Neural cell (in vitro differentiated cells): ENCODE results near the gene GSK3B. TPM values are rescaled to one million over a fixed set of nuclear protein-coding genes. Genes with fewer than 3 reads are reported as not detected.
A peak's percentile ranks its signal among the peaks of the same experiment; 100 is the strongest.

Source experiments
- H2AFZ ChIP-seq: fragments of 200-600, 300-800 bp; sonication (generic), shearing (Covaris generic); 2 replicates; pipeline ENCODE4 v1.6.0; 2014; ENCODE audit warnings: low read depth, mild to moderate bottlenecking, antibody characterized with exemption, low read length, moderate library complexity
- H3F3A ChIP-seq: fragments of 200-600 bp; shearing (Covaris generic); 2 replicates; pipeline ENCODE4 v1.6.1; 2016; ENCODE audit warnings: mild to moderate bottlenecking, moderate library complexity, mixed read lengths, antibody characterized with exemption, low read length; ENCODE audit not compliant: insufficient read depth, poor library complexity, severe bottlenecking
- H3K27ac ChIP-seq: fragments of 200-600, 300-800 bp; sonication (generic), shearing (Covaris generic); 2 replicates; pipeline ENCODE4 v1.5.1; 2014; ENCODE audit warnings: mild to moderate bottlenecking, low read length, moderate library complexity
- H3K27me3 ChIP-seq: fragments of 300-800, 200-600 bp; sonication (generic), shearing (Covaris generic); 2 replicates; pipeline ENCODE4 v1.6.0; 2014; ENCODE audit warnings: mild to moderate bottlenecking, low read depth, low read length, moderate library complexity; ENCODE audit not compliant: insufficient read depth
- H3K36me3 ChIP-seq: fragments of 300-800, 200-600 bp; sonication (generic), shearing (Covaris generic); 2 replicates; pipeline ENCODE4 v1.5.1; 2014; ENCODE audit warnings: mild to moderate bottlenecking, antibody characterized with exemption, low read length, moderate library complexity; ENCODE audit not compliant: insufficient read depth
- H3K4me2 ChIP-seq: fragments of 300-800, 200-600 bp; sonication (generic), shearing (Covaris generic); 2 replicates; pipeline ENCODE4 v1.6.0; 2014; ENCODE audit warnings: mild to moderate bottlenecking, low read length
- H3K4me3 ChIP-seq: fragments of 300-800, 200-600 bp; sonication (generic), shearing (Covaris generic); 2 replicates; pipeline ENCODE4 v1.5.1; 2014; ENCODE audit warnings: mild to moderate bottlenecking, low read length, moderate library complexity
- H3K79me2 ChIP-seq: fragments of 200-600 bp; shearing (Covaris generic); replicated peaks from 2 replicates; pipeline ENCODE4 v1.6.0; 2014; ENCODE audit warnings: mild to moderate bottlenecking, low read length, moderate library complexity; ENCODE audit not compliant: insufficient read depth
- H3K9ac ChIP-seq: fragments of 300-800, 200-600 bp; sonication (generic), shearing (Covaris generic); 2 replicates; pipeline ENCODE4 v1.6.1; 2016; ENCODE audit warnings: mild to moderate bottlenecking, low read length, mixed read lengths
- H3K9me2 ChIP-seq: fragments of 200-600 bp; shearing (Covaris generic); 2 replicates; pipeline ENCODE4 v1.6.1; 2016; ENCODE audit warnings: mild to moderate bottlenecking, low read length, mixed read lengths; ENCODE audit not compliant: insufficient read depth
- H3K9me3 ChIP-seq: fragments of 200-600, 300-800 bp; sonication (generic), shearing (Covaris generic); 2 replicates; pipeline ENCODE4 v1.6.1; 2016; ENCODE audit warnings: mild to moderate bottlenecking, mixed run types, low read length, moderate library complexity, mixed read lengths
- H4K20me1 ChIP-seq: fragments of 200-600 bp; shearing (Covaris generic); 2 replicates; pipeline ENCODE4 v1.6.1; 2016; ENCODE audit warnings: mild to moderate bottlenecking, mixed run types; ENCODE audit not compliant: insufficient read depth
- CTCF ChIP-seq: fragments of 450-650 bp; IDR thresholded peaks from 2 replicates; pipeline ENCODE4 v1.5.1; 2014; ENCODE audit warnings: antibody characterized with exemption, mild to moderate bottlenecking, moderate library complexity; ENCODE audit not compliant: poor library complexity, severe bottlenecking
- EP300 ChIP-seq: fragments of 450-650 bp; conservative IDR thresholded peaks from 2 replicates; pipeline ENCODE4 v1.6.1; 2014; ENCODE audit warnings: antibody characterized with exemption, mild to moderate bottlenecking, moderate library complexity; ENCODE audit not compliant: poor library complexity, severe bottlenecking
- EZH2 ChIP-seq: fragments of 200-600, 300-800 bp; shearing (Covaris generic), sonication (generic); IDR thresholded peaks from 2 replicates; pipeline ENCODE4 v1.6.1; 2014; ENCODE audit warnings: antibody characterized with exemption, low read length, borderline replicate concordance, mild to moderate bottlenecking; ENCODE audit not compliant: insufficient read depth, poor library complexity, severe bottlenecking
- MXI1 ChIP-seq: fragments of 450-650 bp; conservative IDR thresholded peaks from 2 replicates; pipeline ENCODE4 v1.6.1; 2014; ENCODE audit warnings: antibody characterized with exemption, mild to moderate bottlenecking; ENCODE audit not compliant: poor library complexity, severe bottlenecking
- POLR2AphosphoS5 ChIP-seq: IDR thresholded peaks from 2 replicates; pipeline ENCODE4 v1.6.1; 2012
- RAD21 ChIP-seq: fragments of 450-650 bp; conservative IDR thresholded peaks from 2 replicates; pipeline ENCODE4 v1.6.1; 2014; ENCODE audit warnings: antibody characterized with exemption, mild to moderate bottlenecking, moderate library complexity
- SMC3 ChIP-seq: fragments of 450-650 bp; conservative IDR thresholded peaks from 2 replicates; pipeline ENCODE4 v1.6.1; 2014; ENCODE audit warnings: antibody characterized with exemption, mild to moderate bottlenecking, moderate library complexity; ENCODE audit not compliant: poor library complexity
- TAF1 ChIP-seq: IDR thresholded peaks from 2 replicates; pipeline ENCODE4 v1.6.1; 2012; ENCODE audit warnings: low read depth
- polyA plus RNA-seq: library from polyadenylated mRNA; depleted of rRNA; stranded (reverse); fragments of >200 nt; gene quantifications from 2 replicates; pipeline ENCODE4 v1.2.3, GENCODE V29; 2014
- TF ChIP-seq, protein P1 (sequence below): IDR thresholded peaks from 2 replicates; pipeline ENCODE4 v1.6.1; 2012; ENCODE audit warnings: borderline replicate concordance

GSK3B gene
- polyA plus RNA-seq, 1 donor from 2014 or later = 48.5 TPM

DNA sequence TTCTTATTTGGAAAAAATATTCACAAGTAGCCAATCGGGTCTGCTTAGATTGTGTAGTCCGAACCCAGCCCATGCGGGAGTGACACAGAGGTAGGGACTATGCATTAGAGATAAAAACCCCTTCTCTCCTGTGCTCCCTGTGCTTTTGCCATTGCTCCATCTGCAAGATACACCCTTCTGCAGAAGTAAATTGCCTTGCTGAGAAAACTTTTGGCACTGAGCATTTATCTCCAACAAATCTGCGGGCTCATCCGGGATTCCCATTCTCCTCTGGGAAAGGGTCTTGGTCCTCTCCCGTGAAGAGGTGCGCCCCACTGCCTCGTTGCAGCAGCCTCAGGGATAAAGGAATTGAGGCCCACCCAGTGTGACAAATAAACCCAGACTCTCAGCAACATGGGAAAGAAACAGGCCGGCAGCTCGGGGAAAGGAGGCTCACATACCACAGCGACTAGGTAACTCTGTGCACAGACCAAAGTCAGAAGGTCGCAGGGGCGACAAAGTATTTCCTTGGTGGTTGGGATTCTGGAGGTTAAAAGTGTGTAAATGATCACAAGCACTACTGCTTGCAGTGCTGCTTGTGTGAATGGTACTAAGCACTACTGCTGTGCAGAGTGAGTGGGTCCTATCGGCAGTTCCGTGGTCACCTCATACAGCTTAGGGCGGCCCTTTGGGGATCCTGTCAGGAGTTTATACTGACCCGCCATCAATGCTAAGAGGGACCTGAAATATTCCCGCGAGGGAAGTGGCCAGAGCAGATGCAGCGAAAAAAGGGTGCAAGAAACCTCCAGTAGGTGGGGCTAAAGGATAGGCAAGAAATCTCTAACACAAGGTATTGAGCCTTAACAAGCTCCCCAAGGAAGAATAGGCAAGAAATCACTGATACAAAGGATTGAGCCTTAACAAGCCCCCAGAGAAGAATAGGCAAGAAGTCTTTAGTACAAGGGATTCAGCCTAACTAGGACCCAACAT lies 54.3 kb downstream of the GSK3B start:
- Histone ChIP-seq H3K9me3 (no peaks in the 10 kb centered on the region), H2AFZ (no peak overlapping the region), H3K27me3 (no peaks in the 10 kb centered on the region), H3K4me3 (peak overlapping the region; percentile 13), H4K20me1 (peaks cover 8% of the 10 kb centered on the region), H3K9me2 (no peaks in the 10 kb centered on the region), H3F3A (no peaks in the 10 kb centered on the region), H3K9ac (no peak overlapping the region), H3K36me3 (no peaks in the 10 kb centered on the region), H3K4me2 (no peak overlapping the region), H3K27ac (no peak overlapping the region), H3K79me2 (peaks cover 88% of the 10 kb centered on the region)
- peak; percentile 65 for TF ChIP-seq SMC3
- no peak for TF ChIP-seq MXI1
- TF ChIP-seq POLR2AphosphoS5 = no peak
- peak; percentile 71 for TF ChIP-seq CTCF
- TF ChIP-seq RAD21 = peak; percentile 74
- TF ChIP-seq, protein P1, sequence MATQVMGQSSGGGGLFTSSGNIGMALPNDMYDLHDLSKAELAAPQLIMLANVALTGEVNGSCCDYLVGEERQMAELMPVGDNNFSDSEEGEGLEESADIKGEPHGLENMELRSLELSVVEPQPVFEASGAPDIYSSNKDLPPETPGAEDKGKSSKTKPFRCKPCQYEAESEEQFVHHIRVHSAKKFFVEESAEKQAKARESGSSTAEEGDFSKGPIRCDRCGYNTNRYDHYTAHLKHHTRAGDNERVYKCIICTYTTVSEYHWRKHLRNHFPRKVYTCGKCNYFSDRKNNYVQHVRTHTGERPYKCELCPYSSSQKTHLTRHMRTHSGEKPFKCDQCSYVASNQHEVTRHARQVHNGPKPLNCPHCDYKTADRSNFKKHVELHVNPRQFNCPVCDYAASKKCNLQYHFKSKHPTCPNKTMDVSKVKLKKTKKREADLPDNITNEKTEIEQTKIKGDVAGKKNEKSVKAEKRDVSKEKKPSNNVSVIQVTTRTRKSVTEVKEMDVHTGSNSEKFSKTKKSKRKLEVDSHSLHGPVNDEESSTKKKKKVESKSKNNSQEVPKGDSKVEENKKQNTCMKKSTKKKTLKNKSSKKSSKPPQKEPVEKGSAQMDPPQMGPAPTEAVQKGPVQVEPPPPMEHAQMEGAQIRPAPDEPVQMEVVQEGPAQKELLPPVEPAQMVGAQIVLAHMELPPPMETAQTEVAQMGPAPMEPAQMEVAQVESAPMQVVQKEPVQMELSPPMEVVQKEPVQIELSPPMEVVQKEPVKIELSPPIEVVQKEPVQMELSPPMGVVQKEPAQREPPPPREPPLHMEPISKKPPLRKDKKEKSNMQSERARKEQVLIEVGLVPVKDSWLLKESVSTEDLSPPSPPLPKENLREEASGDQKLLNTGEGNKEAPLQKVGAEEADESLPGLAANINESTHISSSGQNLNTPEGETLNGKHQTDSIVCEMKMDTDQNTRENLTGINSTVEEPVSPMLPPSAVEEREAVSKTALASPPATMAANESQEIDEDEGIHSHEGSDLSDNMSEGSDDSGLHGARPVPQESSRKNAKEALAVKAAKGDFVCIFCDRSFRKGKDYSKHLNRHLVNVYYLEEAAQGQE = no peak
- TF ChIP-seq EZH2 = no peak

- no peaks in the 10 kb centered on the region for H3K36me3 ChIP-seq
- no peak overlapping the region for H3K27ac ChIP-seq
- H3K9me3 ChIP-seq = no peaks in the 10 kb centered on the region
- H3K9me2 ChIP-seq = no peaks in the 10 kb centered on the region
- H4K20me1 ChIP-seq = peaks cover 17% of the 10 kb centered on the region
- H3K4me3 ChIP-seq = no peak overlapping the region
- H3K79me2 ChIP-seq = peaks cover 98% of the 10 kb centered on the region
- no peaks in the 10 kb centered on the region for H3K27me3 ChIP-seq
- H2AFZ ChIP-seq = no peak overlapping the region
- no peaks in the 10 kb centered on the region for H3F3A ChIP-seq
- no peak overlapping the region for H3K4me2 ChIP-seq
- TF ChIP-seq MXI1 (no peak), RAD21 (no peak), CTCF (no peak), TAF1 (no peak), POLR2AphosphoS5 (no peak), EP300 (no peak), SMC3 (no peak), EZH2 (no peak)
- TF ChIP-seq, protein P1 = no peak
- H3K9ac ChIP-seq = no peak overlapping the region
Measured at GRCh38 chr3:120033596-120033995, 60.7 kb downstream of the GSK3B start.
